Suprapubic skin (tissue), 4 donors: Measurements from ENCODE around the gene RAPGEF2.

Experiments
- EP300 ChIP-seq: sonication (generic); formaldehyde crosslinking; IDR thresholded peaks from one replicate; pipeline ENCODE4 v1.6.1; 2017; ENCODE audit warnings: antibody characterized with exemption
- POLR2A ChIP-seq, 2 donors: fragments of 450-650 bp; IDR thresholded peaks; one replicate each; pipeline ENCODE4 v1.6.1; 2017; ENCODE audit warnings: antibody characterized with exemption in 2 of 2, mild to moderate bottlenecking in 2 of 2, moderate library complexity in 2 of 2
- POLR2AphosphoS5 ChIP-seq, 3 donors: sonication (generic); formaldehyde crosslinking; IDR thresholded peaks; one replicate each; pipeline ENCODE4 v1.6.1; 2017; ENCODE audit warnings: antibody characterized with exemption in 3 of 3
- TF ChIP-seq, protein P1 (sequence below), 2 donors: fragments of 200-600 bp in 1 of 2; fragments of 450-650 bp in 1 of 2; sonication (generic) in 1 of 2; IDR thresholded peaks; one replicate each; pipeline ENCODE4 v1.5.1; 2016 to 2019; ENCODE audit warnings: antibody characterized with exemption in 2 of 2, mild to moderate bottlenecking in 1 of 2, moderate library complexity in 1 of 2

- TF ChIP-seq POLR2AphosphoS5 (IDR thresholded peaks at IDR 0.05) (no peak), POLR2A (IDR thresholded peaks at IDR 0.05) (no peak), EP300 (no peak)
- TF ChIP-seq, protein P1, sequence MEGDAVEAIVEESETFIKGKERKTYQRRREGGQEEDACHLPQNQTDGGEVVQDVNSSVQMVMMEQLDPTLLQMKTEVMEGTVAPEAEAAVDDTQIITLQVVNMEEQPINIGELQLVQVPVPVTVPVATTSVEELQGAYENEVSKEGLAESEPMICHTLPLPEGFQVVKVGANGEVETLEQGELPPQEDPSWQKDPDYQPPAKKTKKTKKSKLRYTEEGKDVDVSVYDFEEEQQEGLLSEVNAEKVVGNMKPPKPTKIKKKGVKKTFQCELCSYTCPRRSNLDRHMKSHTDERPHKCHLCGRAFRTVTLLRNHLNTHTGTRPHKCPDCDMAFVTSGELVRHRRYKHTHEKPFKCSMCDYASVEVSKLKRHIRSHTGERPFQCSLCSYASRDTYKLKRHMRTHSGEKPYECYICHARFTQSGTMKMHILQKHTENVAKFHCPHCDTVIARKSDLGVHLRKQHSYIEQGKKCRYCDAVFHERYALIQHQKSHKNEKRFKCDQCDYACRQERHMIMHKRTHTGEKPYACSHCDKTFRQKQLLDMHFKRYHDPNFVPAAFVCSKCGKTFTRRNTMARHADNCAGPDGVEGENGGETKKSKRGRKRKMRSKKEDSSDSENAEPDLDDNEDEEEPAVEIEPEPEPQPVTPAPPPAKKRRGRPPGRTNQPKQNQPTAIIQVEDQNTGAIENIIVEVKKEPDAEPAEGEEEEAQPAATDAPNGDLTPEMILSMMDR (IDR thresholded peaks at IDR 0.05) = no peak
Observed at GRCh38 chr4:159400558-159401225, 297.8 kb downstream of the RAPGEF2 start.
